Calu3 (cell line): Measurements from ENCODE around the gene DIS3L. TPM values are rescaled to one million over a fixed set of nuclear protein-coding genes. Genes with fewer than 3 reads are reported as not detected.
"Not testable (repeated sequence)": the region's sequence is repeated elsewhere in the genome, so short reads cannot be mapped to it uniquely, and the experiment has no call there.

Experiments used
- BruUV-seq: library from RNA; stranded (reverse); fragments of 400-500 nt; replicated peaks from 2 replicates; lab custom pipeline; 2021; lab: Mats Ljungman, UMichigan
- CTCF ChIA-PET: fragments of 300-600 bp; sonication (Branson Sonifier 250); formaldehyde crosslinking; loops from one replicate; lab custom pipeline; 2022; ENCODE audit warnings: antibody characterized with exemption; lab: Charles Lee
- DNase-seq: peaks from one replicate; pipeline ENCODE4 v3.0.0; 2022
- H3K27ac Mint-ChIP-seq: one replicate; pipeline ENCODE4 v1.8.0; 2022; ENCODE audit warnings: mixed read lengths; ENCODE audit not compliant: unreplicated experiment
- H3K27me3 Mint-ChIP-seq: one replicate; pipeline ENCODE4 v1.8.0; 2022; ENCODE audit warnings: mixed read lengths; ENCODE audit not compliant: unreplicated experiment
- H3K36me3 Mint-ChIP-seq: one replicate; pipeline ENCODE4 v1.8.0; 2022; ENCODE audit warnings: mild to moderate bottlenecking, moderate library complexity, mixed read lengths; ENCODE audit not compliant: insufficient read depth, unreplicated experiment
- H3K4me1 Mint-ChIP-seq: one replicate; pipeline ENCODE4 v1.8.0; 2022; ENCODE audit warnings: mild to moderate bottlenecking, low read depth, mixed read lengths; ENCODE audit not compliant: unreplicated experiment
- H3K4me3 Mint-ChIP-seq: one replicate; pipeline ENCODE4 v1.8.0; 2022; ENCODE audit warnings: mild to moderate bottlenecking, low read depth, moderate library complexity, mixed read lengths; ENCODE audit not compliant: unreplicated experiment
- H3K9me3 Mint-ChIP-seq: one replicate; pipeline ENCODE4 v1.8.0; 2022; ENCODE audit warnings: low read depth, mixed read lengths; ENCODE audit not compliant: unreplicated experiment
- CTCF ChIP-seq: fragments of 200-600 bp; IDR thresholded peaks from one replicate; pipeline ENCODE4 v1.8.0; 2022; ENCODE audit warnings: antibody characterized with exemption; ENCODE audit not compliant: unreplicated experiment
- intact Hi-C: fragments of 100-400 bp; cut with micrococcal nuclease; formaldehyde crosslinking; loops from one replicate; pipeline ENCODE4 v1.10.0; 2022; ENCODE audit not compliant: unreplicated experiment
- total RNA-seq: library from RNA; stranded (reverse); gene quantifications from 2 replicates; pipeline ENCODE4 v1.2.3, GENCODE V29; 2022

DIS3L gene
- total RNA-seq, 1 experiment from 2014 or later = 24.6 TPM

- TF ChIP-seq CTCF = no peak
- Mint-ChIP-seq H3K36me3 (no peaks in the 10 kb centered on the region), H3K4me1 (no peaks in the 10 kb centered on the region), H3K27me3 (peaks cover 56% of the 10 kb centered on the region), H3K4me3 (no peak overlapping the region), H3K9me3 (peaks cover 4% of the 10 kb centered on the region), H3K27ac (no peak overlapping the region)
- CTCF ChIA-PET = no interaction called here
- DNase-seq = no peak
- no TSS peak for BruUV-seq
- intact Hi-C loops = no loop called here
Measured at GRCh38 chr15:66261056-66261455, 32.3 kb upstream of the DIS3L start.

- BruUV-seq, CTCF ChIA-PET, H3K9me3 Mint-ChIP-seq, H3K4me1 Mint-ChIP-seq, intact Hi-C loops, DNase-seq, H3K4me3 Mint-ChIP-seq, H3K27ac Mint-ChIP-seq, H3K36me3 Mint-ChIP-seq: not testable (repeated sequence)
- peaks cover 53% of the 10 kb centered on the region for H3K27me3 Mint-ChIP-seq
Measured at GRCh38 chr15:66262837-66263236, 30.5 kb upstream of the DIS3L start.

- Mint-ChIP-seq H3K27ac (no peak overlapping the region), H3K4me1 (peaks cover 8% of the 10 kb centered on the region), H3K27me3 (peaks cover 70% of the 10 kb centered on the region), H3K4me3 (no peak overlapping the region), H3K9me3 (peaks cover 4% of the 10 kb centered on the region), H3K36me3 (no peaks in the 10 kb centered on the region)
- TF ChIP-seq CTCF = no peak
- no TSS peak for BruUV-seq
- intact Hi-C loops = no loop called here
- no peak for DNase-seq
- CTCF ChIA-PET = no interaction called here
Measured at GRCh38 chr15:66264859-66265513, 28.4 kb upstream of the DIS3L start.

- intact Hi-C loops = no loop called here
Measured at GRCh38 chr15:66269326-66270090, 23.9 kb upstream of the DIS3L start.

More at GRCh38 chr15:66269326-66270090, 23.9 kb upstream of the DIS3L start:
- no peak overlapping the region for H3K4me3 Mint-ChIP-seq
- peaks cover 49% of the 10 kb centered on the region for H3K27me3 Mint-ChIP-seq
- TF ChIP-seq CTCF = no peak
- peaks cover 8% of the 10 kb centered on the region for H3K4me1 Mint-ChIP-seq
- H3K9me3 Mint-ChIP-seq = no peaks in the 10 kb centered on the region
- H3K36me3 Mint-ChIP-seq = no peaks in the 10 kb centered on the region
- H3K27ac Mint-ChIP-seq = no peak overlapping the region
- peak; percentile 47 for DNase-seq
- no TSS peak for BruUV-seq
- CTCF ChIA-PET = interaction anchor here (0.7 kb wide), 1 partner anchor 221 kb away, joined by 3 read pairs; no protein-coding TSS in a partner anchor
